Sigmoid colon (tissue), 7 donors: ENCODE measurements around the gene COL25A1. TPM values are rescaled to one million over a fixed set of nuclear protein-coding genes. Genes with fewer than 3 reads are reported as not detected.

Experiments used
- DNase-seq: peaks from one replicate; pipeline ENCODE4 v3.0.0-alpha.2; 2019
- H3K27ac ChIP-seq, 4 donors: fragments of 200-600 bp; sonication (generic); one replicate each; pipeline ENCODE4 v1.5.1; 2016 to 2019; ENCODE audit warnings: mild to moderate bottlenecking in 1 of 4
- H3K27me3 ChIP-seq, 3 donors: fragments of 200-600 bp; sonication (generic); one replicate each; pipeline ENCODE4 v1.5.1; 2019; ENCODE audit warnings: mild to moderate bottlenecking in 1 of 3
- H3K36me3 ChIP-seq, 4 donors: fragments of 200-600 bp; sonication (generic); one replicate each; pipeline ENCODE4 v1.5.1; 2016 to 2019
- H3K4me1 ChIP-seq, 4 donors: fragments of 200-600 bp; sonication (generic); one replicate each; pipeline ENCODE4 v1.5.1; 2017 to 2019
- H3K4me3 ChIP-seq, 4 donors: fragments of 200-600 bp; sonication (generic); one replicate each; pipeline ENCODE4 v1.5.1; 2017 to 2019; ENCODE audit warnings: mild to moderate bottlenecking in 2 of 4, moderate library complexity in 1 of 4
- H3K9me3 ChIP-seq, 4 donors: fragments of 200-600 bp in 3 of 4; sonication (generic) in 3 of 4; one replicate each; pipeline versions ENCODE4 v1.5.1 to v1.6.1; 2013 to 2019
- EP300 ChIP-seq, 4 donors: sonication (generic); formaldehyde crosslinking; IDR thresholded peaks; one replicate each; pipeline ENCODE4 v1.6.1; 2017; ENCODE audit warnings: antibody characterized with exemption in 4 of 4
- POLR2A ChIP-seq, 2 donors: fragments of 450-650 bp; IDR thresholded peaks; one replicate each; pipeline ENCODE4 v1.6.1; 2016; ENCODE audit warnings: antibody characterized with exemption in 2 of 2, mild to moderate bottlenecking in 2 of 2, moderate library complexity in 2 of 2
- POLR2AphosphoS5 ChIP-seq, 4 donors: sonication (generic); formaldehyde crosslinking; IDR thresholded peaks; one replicate each; pipeline ENCODE4 v1.6.1; 2017; ENCODE audit warnings: antibody characterized with exemption in 4 of 4
- WGBS, 2 donors: extraction: QIAGEN DNeasy Blood & Tissue Kit; methylation state at CpG; one replicate each; pipeline ENCODE4 v1.1.7; 2013; 5-methylcytosine and 5-hydroxymethylcytosine counted together
- intact Hi-C: fragments of 100-400 bp; cut with DNase I; formaldehyde crosslinking; loops from one replicate; pipeline ENCODE4 v1.15.1; 2023
- polyA plus RNA-seq, 3 donors: library from polyadenylated mRNA; stranded (reverse); fragments of 200-250 nt; gene quantifications; one replicate each; pipeline ENCODE4 v1.2.3, GENCODE V29; 2013
- total RNA-seq, 4 donors: library from RNA; depleted of rRNA; stranded (reverse); fragments of >200 nt; gene quantifications; one replicate each; pipeline ENCODE4 v1.1.0, GENCODE V29; 2016
- TF ChIP-seq, protein P1 (sequence below), 4 experiments: fragments of 450-650 bp in 3 of 4; fragments of 200-600 bp in 1 of 4; IDR thresholded peaks; one replicate each; pipeline ENCODE4 v1.5.1; 2016 to 2019; ENCODE audit warnings: antibody characterized with exemption in 4 of 4, mild to moderate bottlenecking in 3 of 4, moderate library complexity in 2 of 4
- donor health status: healthy with polysubstance abuse.
- donor health status: Bipolar disorder and iron deficiency.
- donor health status: healthy.

The COL25A1 gene
- total and polyA plus RNA-seq, 7 donors, result 0.15 to 1.4 (median 0.41) TPM; not detected in 2

DNA sequence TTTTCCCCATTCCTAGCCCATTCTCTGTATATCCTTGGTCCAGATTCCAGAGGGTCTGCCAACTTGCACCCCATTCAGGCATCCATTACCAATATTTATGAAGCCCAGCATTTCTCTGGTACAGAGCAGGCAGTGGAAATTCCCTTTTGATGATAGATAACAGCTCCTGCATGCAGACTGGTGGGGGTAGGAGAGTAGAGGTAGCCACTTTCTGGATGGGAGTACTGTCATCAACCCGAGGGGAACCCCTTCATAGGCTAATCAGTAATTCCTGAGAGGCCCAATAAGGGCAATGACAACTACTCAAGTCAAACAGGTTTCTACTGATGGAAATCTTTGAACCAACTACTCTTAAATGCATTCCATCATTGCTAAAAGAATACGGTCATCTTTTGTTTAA, 63.7 kb downstream of the COL25A1 start:
- Histone ChIP-seq H3K4me3 (no peak overlapping the region), H3K27ac (no peak overlapping the region), H3K4me1 (no peaks in the 10 kb centered on the region), H3K9me3 (no peaks in the 10 kb centered on the region), H3K36me3 (no peaks in the 10 kb centered on the region), H3K27me3 (no peaks in the 10 kb centered on the region)
- no peak for DNase-seq
- 74 to 77% methylated on average over 2 of the region's 2 CpGs for WGBS, 2 donors
- intact Hi-C loops, result no loop called here
- no peak for TF ChIP-seq POLR2A (IDR thresholded peaks at IDR 0.05)
- TF ChIP-seq, protein P1, sequence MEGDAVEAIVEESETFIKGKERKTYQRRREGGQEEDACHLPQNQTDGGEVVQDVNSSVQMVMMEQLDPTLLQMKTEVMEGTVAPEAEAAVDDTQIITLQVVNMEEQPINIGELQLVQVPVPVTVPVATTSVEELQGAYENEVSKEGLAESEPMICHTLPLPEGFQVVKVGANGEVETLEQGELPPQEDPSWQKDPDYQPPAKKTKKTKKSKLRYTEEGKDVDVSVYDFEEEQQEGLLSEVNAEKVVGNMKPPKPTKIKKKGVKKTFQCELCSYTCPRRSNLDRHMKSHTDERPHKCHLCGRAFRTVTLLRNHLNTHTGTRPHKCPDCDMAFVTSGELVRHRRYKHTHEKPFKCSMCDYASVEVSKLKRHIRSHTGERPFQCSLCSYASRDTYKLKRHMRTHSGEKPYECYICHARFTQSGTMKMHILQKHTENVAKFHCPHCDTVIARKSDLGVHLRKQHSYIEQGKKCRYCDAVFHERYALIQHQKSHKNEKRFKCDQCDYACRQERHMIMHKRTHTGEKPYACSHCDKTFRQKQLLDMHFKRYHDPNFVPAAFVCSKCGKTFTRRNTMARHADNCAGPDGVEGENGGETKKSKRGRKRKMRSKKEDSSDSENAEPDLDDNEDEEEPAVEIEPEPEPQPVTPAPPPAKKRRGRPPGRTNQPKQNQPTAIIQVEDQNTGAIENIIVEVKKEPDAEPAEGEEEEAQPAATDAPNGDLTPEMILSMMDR (IDR thresholded peaks at IDR 0.05), result no peak
- TF ChIP-seq EP300 (IDR thresholded peaks at IDR 0.05), result no peak
- TF ChIP-seq POLR2AphosphoS5 (IDR thresholded peaks at IDR 0.05), result no peak

DNA sequence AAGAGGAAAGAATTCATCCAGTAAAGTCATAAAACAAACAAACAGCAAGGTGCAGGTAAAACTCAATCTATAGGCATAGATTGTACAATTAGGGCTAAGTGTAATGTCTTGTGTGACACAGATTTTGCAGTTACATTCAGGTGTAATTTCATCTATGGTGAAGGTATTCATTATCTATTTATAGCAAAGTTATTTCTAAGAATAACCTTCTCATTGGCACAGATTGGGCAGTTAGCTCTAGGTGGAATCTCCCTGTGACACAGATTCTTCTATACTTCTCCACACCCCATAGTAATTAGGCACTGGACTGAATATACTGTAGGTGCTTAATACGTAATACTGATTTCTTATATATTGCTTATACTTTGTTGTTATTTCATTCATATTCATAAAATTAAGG, 66.8 kb downstream of the COL25A1 start:
- 94% methylated on average over 1 of the region's 1 CpG for WGBS, 2 donors
- H3K4me1 ChIP-seq, result no peaks in the 10 kb centered on the region
- no peak overlapping the region for H3K27ac ChIP-seq
- H3K27me3 ChIP-seq, result no peaks in the 10 kb centered on the region
- intact Hi-C loops, result no loop called here
- H3K4me3 ChIP-seq, result no peak overlapping the region
- no peaks in the 10 kb centered on the region for H3K36me3 ChIP-seq
- no peaks in the 10 kb centered on the region for H3K9me3 ChIP-seq
- TF ChIP-seq POLR2A (IDR thresholded peaks at IDR 0.05) (no peak), POLR2AphosphoS5 (IDR thresholded peaks at IDR 0.05) (no peak), EP300 (IDR thresholded peaks at IDR 0.05) (no peak)
- TF ChIP-seq, protein P1 (IDR thresholded peaks at IDR 0.05), result no peak
- DNase-seq, result no peak

DNA sequence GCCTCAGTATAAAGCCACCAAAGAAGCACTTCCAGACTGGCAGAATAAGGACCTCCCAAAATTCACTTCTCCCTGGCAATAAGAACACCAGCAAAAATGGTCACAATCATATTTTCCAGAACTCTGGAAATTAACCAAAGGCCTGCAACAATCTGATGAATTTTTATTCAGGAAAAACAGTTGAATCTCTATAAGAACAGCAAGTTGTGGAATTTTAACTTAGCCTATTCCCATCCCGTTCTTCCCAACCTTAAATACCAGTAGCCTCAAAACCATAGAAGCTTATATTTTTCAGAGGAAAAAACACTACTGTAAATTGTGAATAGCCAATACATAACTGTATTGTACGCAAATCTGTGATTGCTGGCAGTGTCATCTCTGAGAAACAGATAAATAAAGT, 67.9 kb downstream of the COL25A1 start:
- no peak for TF ChIP-seq POLR2A (IDR thresholded peaks at IDR 0.05)
- TF ChIP-seq EP300 (IDR thresholded peaks at IDR 0.05), result no peak
- TF ChIP-seq, protein P1 (IDR thresholded peaks at IDR 0.05), result no peak
- TF ChIP-seq POLR2AphosphoS5 (IDR thresholded peaks at IDR 0.05), result no peak
- no peak for DNase-seq
- Histone ChIP-seq H3K4me1 (no peaks in the 10 kb centered on the region), H3K36me3 (no peaks in the 10 kb centered on the region), H3K27me3 (no peaks in the 10 kb centered on the region), H3K27ac (no peak overlapping the region), H3K9me3 (no peaks in the 10 kb centered on the region), H3K4me3 (no peak overlapping the region)
- WGBS, 2 donors, result 88 to 90% methylated on average over 2 of the region's 2 CpGs
- intact Hi-C loops, result no loop called here

DNA sequence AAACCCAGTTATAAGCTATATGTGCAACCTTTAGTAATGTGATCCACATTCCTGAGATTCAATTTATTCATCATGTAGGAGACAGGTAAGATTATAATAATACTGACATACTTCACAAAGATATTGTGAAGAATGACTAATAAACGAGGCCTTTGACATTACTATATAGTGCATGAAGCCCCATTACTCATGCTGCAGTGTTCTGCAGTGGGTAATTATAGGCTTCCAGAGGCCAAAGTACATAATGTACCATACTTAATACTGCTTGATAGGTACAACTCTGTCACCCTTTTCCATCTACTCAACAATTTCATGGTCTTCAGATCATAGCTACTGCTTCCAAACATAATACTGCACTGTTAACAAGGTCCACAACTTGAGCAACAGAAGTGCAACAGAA, 68.9 kb downstream of the COL25A1 start:
- intact Hi-C loops, result no loop called here
- H3K27me3 ChIP-seq, result no peaks in the 10 kb centered on the region
- TF ChIP-seq POLR2A (IDR thresholded peaks at IDR 0.05) (no peak), EP300 (IDR thresholded peaks at IDR 0.05) (no peak), POLR2AphosphoS5 (IDR thresholded peaks at IDR 0.05) (no peak)
- TF ChIP-seq, protein P1 (IDR thresholded peaks at IDR 0.05), result no peak

DNA sequence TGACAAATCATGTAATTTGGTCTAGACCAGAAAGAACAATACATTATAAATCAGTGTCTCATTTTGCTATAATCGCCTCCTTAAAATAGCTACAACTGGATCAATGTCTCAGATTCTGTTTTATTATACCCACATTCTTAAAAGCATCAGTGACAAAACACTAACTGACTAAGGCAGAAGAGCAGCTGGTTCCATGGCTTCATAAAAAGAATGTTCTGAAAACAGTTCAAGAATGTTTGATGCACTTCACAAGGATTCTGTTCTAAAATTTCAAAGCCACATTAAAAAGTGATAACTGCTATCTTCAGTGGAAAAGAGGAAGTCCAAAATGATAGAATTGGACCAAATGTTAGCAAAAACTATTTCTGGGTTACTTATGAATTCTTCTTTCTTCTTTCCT, 69.8 kb downstream of the COL25A1 start:
- no peak for DNase-seq
- Histone ChIP-seq H3K27me3 (no peaks in the 10 kb centered on the region), H3K9me3 (no peaks in the 10 kb centered on the region), H3K36me3 (no peaks in the 10 kb centered on the region), H3K4me1 (no peaks in the 10 kb centered on the region), H3K4me3 (no peak overlapping the region), H3K27ac (no peak overlapping the region)
- intact Hi-C loops, result no loop called here
- WGBS, 2 donors, result 81 to 86% methylated on average over 1 of the region's 1 CpG
- TF ChIP-seq EP300 (IDR thresholded peaks at IDR 0.05) (no peak), POLR2AphosphoS5 (IDR thresholded peaks at IDR 0.05) (no peak), POLR2A (IDR thresholded peaks at IDR 0.05) (no peak)
- TF ChIP-seq, protein P1 (IDR thresholded peaks at IDR 0.05), result no peak

More for the DNA sequence above, 68.9 kb downstream of the COL25A1 start:
- DNase-seq, result no peak
- Histone ChIP-seq H3K9me3 (no peaks in the 10 kb centered on the region), H3K27ac (no peak overlapping the region), H3K4me1 (no peaks in the 10 kb centered on the region), H3K36me3 (no peaks in the 10 kb centered on the region), H3K4me3 (no peak overlapping the region)
- 60 to 69% methylated on average over 1 of the region's 1 CpG for WGBS, 2 donors
